Tibial nerve (tissue), 4 donors: Measurements from ENCODE around the gene SETDB1.

Experiments used
- CTCF ChIP-seq, 5 experiments: fragments of 200-600 bp in 3 of 5; fragments of 450-650 bp in 2 of 5; sonication (generic) in 3 of 5; IDR thresholded peaks; one replicate each; pipeline ENCODE4 v1.5.1; 2016 to 2019; ENCODE audit warnings: antibody characterized with exemption in 5 of 5, mild to moderate bottlenecking in 3 of 5, moderate library complexity in 2 of 5
- EP300 ChIP-seq, 2 donors: sonication (generic); formaldehyde crosslinking; IDR thresholded peaks; one replicate each; pipeline ENCODE4 v1.6.1; 2017; ENCODE audit warnings: antibody characterized with exemption in 2 of 2, mild to moderate bottlenecking in 1 of 2
- POLR2A ChIP-seq, 2 donors: fragments of 450-650 bp; IDR thresholded peaks; one replicate each; pipeline ENCODE4 v1.6.1; 2017; ENCODE audit warnings: antibody characterized with exemption in 2 of 2, mild to moderate bottlenecking in 2 of 2, moderate library complexity in 2 of 2

GRCh38 chr1:151009674-151010345 lies 83.6 kb downstream of the SETDB1 start:
- TF ChIP-seq CTCF (IDR thresholded peaks at IDR 0.05) = no peak
- TF ChIP-seq POLR2A (IDR thresholded peaks at IDR 0.05) = no peak
- no peak for TF ChIP-seq EP300 (IDR thresholded peaks at IDR 0.05)
